ENCODE measurements around the gene HTR1A.

The HTR1A gene

GRCh38 chr5:63962279-63962678, at the start of gene HTR1A:
TSS of gene HTR1A (minus strand) at chr5:63962445. CDS start at chr5:63961719, 726 bp downstream.
- DNase-seq = no peak

DNA sequence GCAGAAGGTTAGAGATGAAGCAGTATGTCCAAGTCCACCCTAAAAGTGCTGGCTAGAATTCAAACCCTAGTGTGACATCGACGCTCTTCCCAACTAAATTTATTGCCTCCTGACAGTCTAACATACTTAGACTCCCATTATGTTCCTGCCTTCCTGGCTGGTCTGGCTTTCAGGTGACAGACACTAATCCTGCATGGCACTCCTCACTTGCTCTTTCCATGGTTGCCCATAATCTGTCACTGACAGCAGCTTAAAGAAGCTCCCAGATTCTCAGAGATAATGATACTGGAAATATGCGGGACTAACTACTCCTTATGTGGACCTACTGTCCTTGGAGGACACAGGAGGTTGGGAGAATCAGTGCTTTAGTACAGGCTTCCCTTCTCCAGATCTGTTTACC, 41.7 kb upstream of the HTR1A start:
- no peak for DNase-seq

GRCh38 chr5:64000096-64000495, 37.9 kb upstream of the HTR1A start:
- no peak for DNase-seq

- no peak for DNase-seq
Measured at GRCh38 chr5:63987053-63987452, 24.8 kb upstream of the HTR1A start.

DNA sequence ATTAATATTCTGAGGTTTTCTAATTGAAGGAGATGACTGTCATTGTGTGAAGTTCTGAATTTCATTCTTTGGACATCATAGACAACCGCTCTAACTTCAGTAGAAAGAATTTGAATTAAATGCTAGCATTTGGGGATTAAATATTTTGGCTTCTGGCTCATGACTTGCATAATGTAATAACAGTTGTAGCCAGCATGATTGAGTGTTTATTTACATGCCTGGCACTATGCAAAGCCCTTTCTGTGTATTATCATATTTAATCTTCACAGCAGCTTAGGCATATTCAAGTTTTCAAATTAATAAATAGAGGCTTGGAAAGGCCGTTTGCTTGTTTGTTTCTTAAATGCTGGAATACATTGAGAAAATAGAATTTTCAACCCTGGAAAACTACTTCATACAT, 19.6 kb upstream of the HTR1A start:
- no peak for DNase-seq

DNA sequence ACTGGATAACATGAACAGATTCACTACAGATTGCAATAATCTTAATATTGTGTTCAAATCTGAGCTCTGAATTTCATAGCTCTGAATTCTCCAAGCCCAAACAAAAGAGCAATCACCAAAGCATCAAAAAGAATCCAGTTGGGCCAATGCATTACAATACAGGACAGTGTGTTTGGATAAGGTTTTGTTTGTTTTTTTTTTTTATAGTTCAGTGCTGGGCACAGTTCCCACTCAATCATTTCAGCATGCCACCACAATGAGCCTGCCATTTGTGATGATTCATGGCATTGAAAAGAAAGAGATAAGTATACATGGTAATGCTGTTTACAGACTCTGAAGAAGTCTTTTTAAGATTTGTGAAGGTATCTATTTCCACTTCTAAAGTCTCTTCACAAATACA, 1.7 kb upstream of the HTR1A start:
- peak; percentile 12 for DNase-seq

DNA sequence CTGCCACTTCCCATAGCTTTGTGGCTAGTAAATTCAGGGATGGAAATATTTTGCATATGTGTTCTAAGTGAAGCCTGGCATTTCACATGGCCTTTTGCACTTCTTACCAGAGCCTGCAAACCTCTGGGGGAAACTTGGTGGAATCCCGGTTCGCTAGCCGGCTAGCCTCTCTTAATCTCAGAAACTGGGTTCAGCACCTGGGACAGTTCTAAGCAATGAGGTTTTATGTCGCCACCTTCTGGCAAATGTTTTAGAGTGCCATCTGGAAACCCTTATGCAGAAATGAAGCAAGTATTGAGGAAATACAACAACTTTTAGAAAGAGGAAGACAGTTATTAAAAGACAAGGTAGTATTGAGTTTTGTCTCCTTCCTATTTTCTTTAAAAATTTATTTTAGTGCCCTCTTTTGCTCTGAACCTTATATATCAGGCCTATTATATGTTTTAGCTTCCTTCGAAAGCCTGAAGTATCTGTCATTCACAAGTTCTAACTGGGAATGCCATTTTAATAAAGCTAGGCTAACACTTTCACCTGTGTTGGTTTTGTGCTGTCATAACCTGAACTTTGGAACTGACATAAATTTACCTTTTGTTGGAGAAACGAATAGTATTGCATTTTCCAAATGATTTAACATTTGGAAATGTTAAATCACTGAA, 963 bp upstream of the HTR1A start:
- peak; percentile 9 for DNase-seq

DNA sequence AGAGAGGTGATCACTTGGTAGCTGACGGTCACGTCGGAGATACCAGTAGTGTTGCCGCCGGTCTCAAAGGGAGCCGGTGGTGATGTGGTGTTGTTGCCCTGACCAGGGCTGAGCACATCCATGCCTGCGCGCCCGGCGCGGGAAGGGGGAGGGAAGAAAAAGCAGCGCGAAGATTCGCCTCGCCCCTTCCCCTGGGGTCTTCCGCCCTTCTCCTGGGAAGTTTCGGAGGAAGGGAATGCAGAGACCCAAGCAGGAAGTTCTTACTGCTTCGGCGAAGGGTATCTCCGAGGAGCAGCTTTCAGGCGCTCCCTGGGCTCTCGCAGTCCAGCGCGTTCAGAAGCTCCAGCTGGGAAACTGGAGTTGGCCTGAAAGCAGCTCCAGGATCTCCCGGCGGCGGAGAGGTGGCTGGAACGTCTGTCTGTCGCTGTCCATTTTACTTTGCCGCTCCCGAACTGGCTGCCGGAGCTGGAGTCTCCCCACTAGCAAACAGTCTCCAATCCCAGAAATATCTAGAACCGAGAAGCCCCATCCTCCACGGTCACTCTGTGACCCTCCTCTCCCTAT, 565 bp downstream of the HTR1A start:
- DNase-seq = no peak

DNA sequence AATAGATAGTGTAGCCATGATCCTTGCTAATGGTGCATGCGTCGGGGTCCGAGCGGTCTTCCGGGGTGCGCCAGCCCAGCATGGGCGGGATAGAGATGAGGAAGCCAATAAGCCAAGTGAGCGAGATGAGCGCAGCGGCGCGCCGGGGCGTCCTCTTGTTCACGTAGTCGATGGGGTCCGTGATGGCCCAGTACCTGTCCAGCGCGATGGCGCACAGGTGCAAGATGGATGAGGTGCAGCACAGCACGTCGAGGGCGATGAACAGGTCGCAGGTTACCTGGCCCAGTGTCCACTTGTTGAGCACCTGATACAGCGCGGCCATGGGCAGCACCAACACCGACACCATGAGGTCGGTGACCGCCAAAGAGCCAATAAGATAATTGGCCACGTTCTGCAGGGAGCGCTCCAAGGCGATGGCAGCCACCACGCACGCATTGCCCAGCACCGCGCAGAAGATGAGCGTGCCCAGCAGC, 1.1 kb downstream of the HTR1A start:
- DNase-seq = no peak

DNA sequence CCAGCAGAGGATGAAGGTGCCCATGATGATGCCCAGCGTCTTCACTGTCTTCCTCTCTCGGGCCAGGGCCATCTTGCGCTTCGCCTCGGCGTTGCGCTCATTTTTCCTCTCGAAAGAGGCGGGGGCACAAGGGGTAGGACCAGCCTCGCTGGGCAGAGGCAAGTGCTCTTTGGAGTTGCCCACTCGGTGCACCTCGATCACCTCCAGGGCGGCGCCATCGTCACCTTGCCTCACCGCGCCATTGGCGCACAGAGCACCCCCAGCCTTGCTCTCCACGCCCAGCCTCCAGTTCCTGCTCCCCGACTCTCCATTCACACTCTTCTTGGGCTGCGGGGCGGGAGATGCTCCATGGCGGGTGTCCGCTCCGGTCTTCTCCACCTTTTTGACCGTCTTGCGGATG, 1.6 kb downstream of the HTR1A start:
- DNase-seq = no peak

DNA sequence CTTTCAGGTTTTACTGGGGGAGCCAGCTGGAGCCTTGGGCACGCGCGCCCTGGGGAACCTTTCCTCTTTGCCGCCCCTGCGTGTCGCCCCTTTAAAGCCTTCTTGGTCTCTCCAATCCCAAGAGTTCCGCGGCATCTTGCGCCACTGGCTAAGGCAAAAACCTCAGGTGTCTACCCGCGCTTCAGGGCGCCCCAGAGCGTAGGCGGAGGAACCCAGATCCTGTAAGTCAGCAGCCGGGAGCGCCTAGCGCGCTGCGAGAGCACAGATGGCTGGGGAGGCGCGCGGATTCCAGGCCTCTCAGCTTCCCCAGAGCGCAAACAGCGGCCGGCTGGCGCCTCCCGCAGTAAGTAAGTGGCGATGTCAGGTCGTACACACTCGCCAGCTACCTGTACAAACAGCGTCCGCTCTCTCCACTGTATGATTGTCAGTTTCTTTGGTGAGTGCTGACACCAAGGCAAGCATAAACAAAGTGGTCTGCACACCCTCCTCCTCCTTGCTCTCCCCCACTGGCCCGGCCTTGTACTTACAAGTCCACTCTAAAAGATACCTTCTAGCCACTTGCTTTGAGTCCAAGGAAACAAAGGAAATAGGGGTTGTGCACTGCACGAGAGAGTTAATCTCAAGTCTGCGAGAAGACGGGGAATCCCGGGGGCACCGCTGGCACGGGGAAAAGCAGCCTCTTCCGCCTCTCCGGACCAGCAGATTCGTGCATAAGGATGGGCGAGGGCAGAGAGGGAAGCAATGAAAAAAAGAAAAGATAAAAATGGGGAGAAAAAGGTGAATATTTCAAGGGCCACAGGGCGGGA, 2.9 kb downstream of the HTR1A start:
- peak; percentile 32 for DNase-seq

GRCh38 chr5:63958654-63959053, 3.6 kb downstream of the HTR1A start:
- no peak for DNase-seq

DNA sequence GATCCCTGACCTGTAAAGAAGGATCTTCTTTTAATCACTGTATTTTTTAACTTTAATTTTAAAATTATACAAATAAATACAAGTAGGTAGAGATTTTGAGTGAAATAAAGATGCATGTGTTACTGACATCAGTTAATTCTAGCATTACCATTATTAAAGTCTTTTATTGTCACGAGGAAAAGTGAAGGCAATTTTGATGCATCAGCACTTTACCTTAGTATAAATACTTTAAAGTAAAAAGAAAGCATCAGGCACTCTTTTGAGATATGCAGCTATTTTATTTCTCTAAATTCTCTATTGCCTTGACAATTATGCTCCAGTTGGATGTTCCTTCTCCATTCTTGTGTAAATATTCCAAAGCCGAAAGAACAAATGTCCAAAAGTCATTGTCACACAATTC, 4.6 kb downstream of the HTR1A start:
- no peak for DNase-seq

GRCh38 chr5:63953217-63953616, 9.0 kb downstream of the HTR1A start:
- no peak for DNase-seq

GRCh38 chr5:63935103-63935502, 27.1 kb downstream of the HTR1A start:
- DNase-seq = no peak

GRCh38 chr5:63931836-63932235, 30.4 kb downstream of the HTR1A start:
- no peak for DNase-seq

DNA sequence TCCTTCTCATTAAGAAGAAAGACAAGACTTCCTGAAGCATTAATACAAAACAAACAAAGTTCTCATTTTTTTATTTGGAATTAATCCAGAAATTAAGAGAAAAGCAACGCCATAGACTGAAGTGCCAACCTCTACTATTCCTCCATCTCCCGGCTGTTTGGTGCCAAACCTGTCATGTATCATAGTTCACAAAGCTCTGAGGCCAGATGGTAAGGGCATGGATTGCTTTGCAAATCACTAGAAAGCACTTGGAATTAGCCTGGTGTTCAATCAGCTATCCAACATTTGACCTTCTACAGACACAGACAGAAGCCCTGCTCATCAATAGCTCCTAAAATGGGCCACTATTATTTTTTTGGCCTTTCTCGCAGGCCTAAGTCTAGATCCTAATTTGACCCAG, 33.8 kb downstream of the HTR1A start:
- no peak for DNase-seq

GRCh38 chr5:63923914-63924313, 38.3 kb downstream of the HTR1A start:
- peak; percentile 84 for DNase-seq

- no peak for DNase-seq
Measured at GRCh38 chr5:63919763-63920478, 42.3 kb downstream of the HTR1A start.

DNA sequence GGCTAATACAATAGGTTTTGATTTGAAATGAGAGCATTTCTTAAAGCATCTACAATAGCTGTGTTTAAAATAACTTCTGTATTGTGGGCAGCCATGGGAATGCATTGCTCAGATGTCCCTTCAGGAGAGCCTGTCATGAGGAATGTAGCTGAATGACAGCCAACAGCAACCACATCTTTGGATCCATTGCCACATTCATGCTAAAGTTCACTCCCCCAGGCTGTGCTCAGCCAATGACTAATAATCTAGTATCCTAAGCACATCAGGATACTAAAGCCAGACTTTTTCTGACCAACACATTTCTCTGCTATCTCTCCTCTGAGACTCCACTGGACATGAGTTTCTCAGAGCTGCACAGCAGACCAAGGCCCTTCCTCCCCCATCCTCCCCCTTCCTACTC, 45.5 kb downstream of the HTR1A start:
- no peak for DNase-seq

GRCh38 chr5:63911871-63912270, 50.4 kb downstream of the HTR1A start:
- no peak for DNase-seq
